Lower leg skin (tissue), 4 donors: ENCODE data around the gene GRID2IP. TPM values are rescaled to one million over a fixed set of nuclear protein-coding genes. Genes with fewer than 3 reads are reported as not detected.

ENCODE experiments used
- DNase-seq, 2 donors: peaks; one replicate each; pipeline ENCODE4 v3.0.0-alpha.2; 2019; ENCODE audit warnings: low spot score in 2 of 2
- H3K4me3 ChIP-seq: fragments of 200-600 bp; sonication (generic); 2 replicates; pipeline ENCODE4 v1.5.1; 2017; ENCODE audit warnings: mild to moderate bottlenecking, low read depth; ENCODE audit not compliant: poor library complexity, severe bottlenecking
- CTCF ChIP-seq, 3 donors: fragments of 450-650 bp; IDR thresholded peaks; one replicate each; pipeline ENCODE4 v1.5.1; 2016; ENCODE audit warnings: antibody characterized with exemption in 3 of 3, mild to moderate bottlenecking in 3 of 3, moderate library complexity in 2 of 3
- POLR2A ChIP-seq, 2 donors: fragments of 450-650 bp; IDR thresholded peaks; one replicate each; pipeline ENCODE4 v1.6.1; 2016 to 2017; ENCODE audit warnings: antibody characterized with exemption in 2 of 2, mild to moderate bottlenecking in 1 of 2, moderate library complexity in 1 of 2
- WGBS, 2 donors: methylation state at CpG; one replicate each; pipeline ENCODE4 v1.1.5; 2018; 5-methylcytosine and 5-hydroxymethylcytosine counted together
- intact Hi-C: fragments of 100-400 bp; cut with DNase I; formaldehyde crosslinking; loops from one replicate; pipeline ENCODE4 v1.15.0; 2023; ENCODE audit warnings: low total_unique reads
- total RNA-seq, 4 donors: library from RNA; depleted of rRNA; stranded (reverse); fragments of >200 nt; gene quantifications; one replicate each; pipeline ENCODE4 v1.1.0, GENCODE V29; 2016

Gene GRID2IP
- total RNA-seq, 4 donors from 2014 or later, result 0.49 to 2.2 (median 0.64) TPM

GRCh38 chr7:6482307-6482706, 69.0 kb downstream of the GRID2IP start:
- WGBS, 2 donors, result 46 to 48% methylated on average over 4 of the region's 4 CpGs
- TF ChIP-seq POLR2A (IDR thresholded peaks at IDR 0.05) (no peak), CTCF (IDR thresholded peaks at IDR 0.05) (no peak)
- DNase-seq, result no peak
- intact Hi-C loops, result no loop called here
- no peak overlapping the region for H3K4me3 ChIP-seq

GRCh38 chr7:6481445-6481844, 69.8 kb downstream of the GRID2IP start:
- no peak overlapping the region for H3K4me3 ChIP-seq
- TF ChIP-seq CTCF (IDR thresholded peaks at IDR 0.05) (no peak), POLR2A (IDR thresholded peaks at IDR 0.05) (no peak)
- DNase-seq, result no peak
- 67 to 80% methylated on average over 6 of the region's 6 CpGs for WGBS, 2 donors
- intact Hi-C loops, result no loop called here

DNA sequence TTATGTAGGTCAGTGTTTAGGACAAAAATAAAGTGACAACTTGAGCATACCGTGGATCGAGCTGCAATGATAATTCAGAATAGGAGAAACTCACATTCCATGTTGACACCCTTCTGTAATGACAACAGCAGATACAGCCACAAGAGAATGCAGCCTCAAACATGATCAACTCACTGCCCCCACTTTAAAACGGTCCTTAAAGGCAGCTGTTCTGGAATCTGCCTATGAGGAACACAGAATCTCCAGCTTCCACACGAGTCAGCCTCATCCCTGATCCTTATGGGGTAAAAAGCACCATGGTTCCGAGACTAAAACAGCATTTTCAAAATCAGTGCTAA, 71.0 kb downstream of the GRID2IP start:
- TF ChIP-seq POLR2A (IDR thresholded peaks at IDR 0.05) (no peak), CTCF (IDR thresholded peaks at IDR 0.05) (no peak)
- no peak for DNase-seq
- no peak overlapping the region for H3K4me3 ChIP-seq
- WGBS, 2 donors, result 58 to 64% methylated on average over 5 of the region's 5 CpGs
- intact Hi-C loops, result no loop called here

- 88 to 89% methylated on average over 8 of the region's 8 CpGs for WGBS, 2 donors
- TF ChIP-seq POLR2A (IDR thresholded peaks at IDR 0.05), result no peak
- TF ChIP-seq CTCF (IDR thresholded peaks at IDR 0.05), result no peak
- intact Hi-C loops, result no loop called here
- no peak overlapping the region for H3K4me3 ChIP-seq
- no peak for DNase-seq
These were observed 72.2 kb downstream of the GRID2IP start for GRCh38 chr7:6479067-6479466.

- WGBS, 2 donors, result 91 to 93% methylated on average over 7 of the region's 7 CpGs
- intact Hi-C loops, result no loop called here
These were observed 73.1 kb downstream of the GRID2IP start for GRCh38 chr7:6478186-6478585.

More at GRCh38 chr7:6478186-6478585, 73.1 kb downstream of the GRID2IP start:
- DNase-seq, result no peak
- TF ChIP-seq CTCF (IDR thresholded peaks at IDR 0.05), result no peak
- no peak for TF ChIP-seq POLR2A (IDR thresholded peaks at IDR 0.05)
- H3K4me3 ChIP-seq, result no peak overlapping the region
